ENCODE measurements around the gene INPP1.

The INPP1 gene

DNA sequence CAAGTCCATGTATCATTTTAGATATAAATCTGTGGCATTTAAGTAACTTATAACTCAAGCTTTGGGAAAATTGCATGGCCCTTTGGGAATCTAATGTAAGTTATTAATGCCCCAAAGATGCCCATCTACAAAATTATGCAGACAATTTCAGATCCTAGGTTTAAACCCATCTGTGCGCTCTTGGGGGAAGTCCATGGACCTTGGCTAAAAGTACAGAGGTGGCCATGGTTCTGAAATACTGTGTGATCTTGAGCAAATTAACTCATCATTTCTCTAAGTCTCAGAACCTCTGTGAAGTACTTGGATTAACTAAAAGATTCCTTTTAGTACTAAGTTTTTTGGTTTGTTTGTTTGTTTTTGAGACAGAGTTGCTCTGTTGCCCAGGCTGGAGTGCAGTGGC lies 19.5 kb downstream of the INPP1 start:
- DNase-seq (ENCODE audit: low read depth), result no peak

DNA sequence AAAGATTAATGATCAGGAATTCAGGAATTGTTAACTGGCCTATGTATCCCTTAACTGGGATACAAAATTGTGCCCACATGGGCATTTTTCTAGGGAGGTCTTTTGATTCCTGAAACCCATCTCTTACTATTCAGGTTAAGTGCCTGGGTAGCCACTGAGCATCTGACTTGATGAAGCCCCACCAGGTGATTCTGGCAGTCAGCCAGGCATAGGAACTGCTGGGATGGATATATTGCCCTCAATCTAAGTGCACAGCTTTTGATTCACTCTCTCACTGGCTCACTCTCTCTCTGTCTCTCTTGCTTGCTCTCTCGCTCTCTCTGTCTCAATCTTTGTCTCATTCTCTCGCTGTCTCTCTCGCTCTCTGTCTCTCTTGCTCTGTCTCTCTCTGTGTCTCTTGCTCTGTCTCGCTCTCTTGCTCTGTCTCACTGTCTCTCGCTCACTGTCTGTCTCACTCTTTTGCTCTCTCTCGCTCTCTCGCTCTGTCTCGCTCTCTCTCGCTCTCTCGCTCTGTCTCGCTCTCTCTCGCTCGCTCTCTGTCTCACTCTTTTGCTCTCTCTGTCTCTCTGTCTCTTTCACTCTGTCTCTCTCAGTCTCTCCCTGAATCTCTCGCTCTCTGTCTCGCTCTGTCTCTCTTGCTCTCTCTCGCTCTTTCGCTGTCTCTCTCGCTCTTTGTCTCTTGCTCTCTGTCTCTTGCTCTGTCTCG lies 22.3 kb downstream of the INPP1 start:
- DNase-seq (ENCODE audit: low read depth), result no peak

DNA sequence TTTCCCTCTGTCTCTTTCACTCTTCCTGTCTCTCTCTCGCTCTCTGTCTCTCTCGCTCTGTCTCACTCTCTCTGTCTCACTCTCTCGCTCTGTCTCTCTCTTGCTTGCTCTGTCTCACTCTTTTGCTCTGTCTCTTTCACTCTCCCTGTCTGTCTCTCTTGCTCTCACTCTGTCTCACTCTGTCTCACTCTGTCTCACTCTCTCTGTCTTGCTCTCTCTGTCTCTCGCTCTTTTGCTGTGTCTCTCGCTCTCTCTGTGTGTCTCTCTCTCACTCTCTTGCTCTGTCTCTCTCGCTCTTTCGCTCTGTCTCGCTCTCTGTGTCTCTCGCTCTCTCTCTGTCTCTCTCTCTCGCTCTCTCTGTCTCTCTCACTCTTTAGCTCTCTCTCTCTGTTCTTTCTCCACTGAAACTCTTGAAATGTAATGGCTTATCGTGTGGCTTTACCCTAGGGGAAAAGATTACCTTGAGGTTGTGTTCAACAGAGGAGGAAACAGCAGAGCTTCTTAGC lies 22.9 kb downstream of the INPP1 start:
- DNase-seq (ENCODE audit: low read depth), result no peak

DNA sequence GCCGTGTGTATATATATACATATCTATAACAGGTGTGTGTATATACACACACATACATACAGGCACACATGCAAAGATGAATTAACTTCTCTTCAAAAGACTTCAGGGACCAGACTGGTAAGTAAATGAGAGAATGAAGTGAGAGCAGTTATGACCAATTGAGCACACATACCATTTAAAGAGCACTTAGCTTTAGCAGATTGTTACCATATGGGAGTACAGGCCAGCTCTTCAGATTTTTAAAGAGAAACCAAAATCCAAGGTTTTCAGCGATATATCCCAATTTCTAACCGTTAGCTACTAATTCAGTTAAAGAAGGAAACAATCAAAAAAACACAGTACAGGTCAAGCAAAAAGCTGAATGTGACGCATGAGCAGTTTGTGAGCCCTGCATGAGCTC lies 23.7 kb downstream of the INPP1 start:
- DNase-seq (ENCODE audit: low read depth), result no peak

DNA sequence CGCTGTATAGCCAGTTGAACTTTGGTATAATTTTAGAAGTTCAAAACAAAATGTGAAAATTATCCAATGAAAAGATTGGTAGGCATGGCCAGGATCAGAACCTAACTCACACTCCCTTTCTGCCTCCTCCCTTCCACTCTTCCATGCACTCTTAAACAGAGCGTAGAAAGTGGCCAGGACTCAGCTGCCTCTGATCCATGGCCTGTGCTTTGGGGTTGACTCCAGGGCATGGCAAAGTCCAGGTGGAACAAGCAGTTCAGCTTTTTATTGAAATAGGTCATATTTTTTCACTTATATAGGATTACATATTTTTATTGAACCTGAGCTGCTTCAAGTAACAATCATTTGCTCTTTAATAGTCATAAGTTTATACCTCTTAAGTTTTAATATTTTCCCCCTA lies 26.2 kb downstream of the INPP1 start:
- no peak for DNase-seq (ENCODE audit: low read depth)

DNA sequence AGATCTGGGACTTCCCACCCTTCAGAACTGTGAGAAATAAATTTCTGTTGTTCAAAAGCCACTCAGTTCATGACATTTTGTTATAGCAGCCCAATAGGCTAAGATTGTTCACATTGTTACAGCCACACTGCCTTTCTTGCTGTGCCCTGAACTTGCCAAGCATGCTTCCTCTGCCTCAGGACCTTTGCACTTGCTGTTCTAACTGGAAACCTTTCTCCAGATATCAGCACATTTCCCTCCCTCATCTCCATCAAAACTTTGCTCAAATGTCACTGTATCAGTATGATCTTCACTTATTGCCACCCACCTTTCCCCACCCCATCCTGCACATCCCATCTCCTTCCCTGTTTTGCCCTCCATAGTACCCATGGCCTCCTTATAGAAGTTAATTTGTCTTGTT lies 32.7 kb downstream of the INPP1 start:
- DNase-seq (ENCODE audit: low read depth), result no peak

DNA sequence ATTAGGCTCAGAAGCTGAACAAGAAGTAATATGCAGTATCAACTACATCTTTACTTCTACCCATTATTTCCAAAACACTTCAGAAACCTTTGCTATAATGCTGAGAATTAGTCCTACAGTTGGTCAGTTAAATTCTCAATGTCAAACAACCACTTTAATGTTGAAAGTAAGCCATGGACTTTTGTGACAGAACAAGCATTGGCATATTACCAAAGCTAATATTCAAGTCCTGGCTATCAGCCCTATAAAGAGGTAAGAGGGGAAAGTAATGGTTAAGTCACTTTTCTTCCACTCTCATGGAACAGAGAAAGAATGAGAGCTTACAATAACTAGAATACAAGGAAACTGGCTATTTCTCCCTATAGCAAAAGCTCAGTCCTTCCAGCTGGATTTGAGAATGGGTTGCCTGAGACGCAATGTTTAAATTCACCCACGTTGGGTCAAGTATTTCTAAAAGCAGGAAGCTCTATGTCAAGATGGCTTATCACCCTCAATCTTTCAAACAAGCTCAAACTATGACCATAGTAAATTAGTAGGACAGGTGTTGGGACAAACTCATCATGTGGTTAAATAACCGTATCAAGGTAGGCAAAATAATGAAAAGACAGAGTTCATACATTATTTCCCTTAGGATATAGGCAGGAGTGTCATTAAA lies 33.3 kb downstream of the INPP1 start:
- DNase-seq (ENCODE audit: low read depth), result no peak

DNA sequence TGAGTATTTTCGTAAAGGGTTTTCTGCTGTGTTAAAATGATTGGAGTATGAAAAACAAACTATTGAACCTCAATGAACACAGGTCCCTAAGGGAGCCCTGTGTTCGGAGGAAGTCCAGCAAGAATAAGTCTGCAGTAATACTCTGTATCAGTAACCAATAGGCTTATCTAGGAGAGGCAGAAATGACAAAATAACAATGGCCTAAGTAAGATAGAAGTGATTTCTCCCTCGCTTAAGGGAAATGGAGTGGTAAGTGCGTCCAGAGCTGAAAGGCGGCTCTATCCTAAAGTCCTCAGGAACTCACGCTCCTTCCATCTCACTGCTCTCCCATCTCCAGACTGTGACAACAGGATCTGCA lies 35.5 kb downstream of the INPP1 start:
- no peak for DNase-seq (ENCODE audit: low read depth)

DNA sequence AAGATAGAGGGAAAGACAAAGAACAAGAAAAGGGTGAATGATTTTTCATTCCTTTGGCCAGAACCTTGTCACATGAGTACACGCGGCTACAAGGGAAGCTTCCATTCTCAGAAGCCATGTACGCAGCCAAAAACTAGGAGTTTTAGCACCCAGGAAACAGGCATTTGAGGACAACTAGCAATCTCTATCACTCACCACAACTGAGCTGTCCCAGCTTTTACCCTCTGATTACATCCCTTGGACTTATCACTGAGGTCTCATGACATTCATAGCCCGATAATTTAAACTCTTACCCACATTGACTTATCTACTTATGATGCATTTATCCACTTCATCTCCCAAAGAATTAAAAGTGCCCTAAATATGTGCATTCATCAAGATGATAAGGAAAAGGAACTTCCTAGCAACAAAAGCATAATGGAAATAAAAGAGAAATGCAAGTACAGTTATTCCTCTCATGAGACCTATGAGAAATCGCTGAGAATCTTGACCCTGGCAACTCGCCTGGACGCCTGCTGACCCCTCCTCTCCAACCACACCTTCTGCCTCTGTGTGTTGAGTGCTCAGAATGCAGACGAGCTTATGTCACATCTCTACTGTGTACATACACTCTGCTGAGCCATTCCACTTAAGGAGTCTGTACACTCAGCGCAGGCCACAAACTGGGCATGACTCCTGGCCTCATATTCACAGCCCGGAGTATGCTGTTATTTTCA lies 36.0 kb downstream of the INPP1 start:
- DNase-seq (ENCODE audit: low read depth), result no peak

DNA sequence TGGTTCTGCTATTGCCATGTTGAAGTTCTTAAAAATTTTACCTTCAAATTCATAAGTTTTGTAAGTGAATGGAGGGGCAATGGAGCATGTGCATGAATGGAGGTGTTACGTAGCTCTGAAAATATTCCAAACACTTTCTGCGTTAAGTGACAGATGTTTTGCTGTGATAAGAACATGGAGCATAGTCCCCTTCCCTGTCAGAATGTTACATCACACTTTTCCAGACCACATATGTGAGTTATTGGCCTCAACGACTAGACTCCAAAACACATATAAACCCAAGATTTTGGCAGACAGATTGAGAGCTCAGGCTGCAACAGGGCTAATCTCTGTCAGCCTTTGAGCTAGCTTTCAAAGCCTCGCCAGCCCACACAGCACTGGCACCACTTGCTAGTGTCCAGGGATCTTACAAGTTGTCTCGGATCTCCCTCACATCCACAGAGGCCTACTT lies 37.6 kb downstream of the INPP1 start:
- DNase-seq (ENCODE audit: low read depth), result no peak

DNA sequence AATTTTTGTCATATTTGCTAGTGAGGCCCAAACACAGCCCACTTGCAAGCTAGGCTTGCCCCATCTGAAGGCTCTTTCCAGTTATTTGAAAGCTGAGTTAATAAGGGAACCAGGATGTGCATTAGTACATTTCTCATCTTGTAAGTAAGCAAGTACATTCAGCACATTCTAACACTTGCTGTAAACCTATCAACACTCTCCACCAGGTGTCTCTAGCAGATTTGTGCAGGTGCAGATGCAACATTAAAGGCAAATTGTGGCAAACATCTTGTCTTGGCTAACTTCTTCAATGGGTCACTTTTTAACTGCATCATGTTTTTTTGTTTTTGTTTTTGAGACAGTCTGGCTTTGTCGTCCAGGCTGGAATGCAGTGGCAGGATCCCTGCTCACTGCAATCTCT lies 39.5 kb downstream of the INPP1 start:
- peak; percentile 16 for DNase-seq (ENCODE audit: low read depth)

DNA sequence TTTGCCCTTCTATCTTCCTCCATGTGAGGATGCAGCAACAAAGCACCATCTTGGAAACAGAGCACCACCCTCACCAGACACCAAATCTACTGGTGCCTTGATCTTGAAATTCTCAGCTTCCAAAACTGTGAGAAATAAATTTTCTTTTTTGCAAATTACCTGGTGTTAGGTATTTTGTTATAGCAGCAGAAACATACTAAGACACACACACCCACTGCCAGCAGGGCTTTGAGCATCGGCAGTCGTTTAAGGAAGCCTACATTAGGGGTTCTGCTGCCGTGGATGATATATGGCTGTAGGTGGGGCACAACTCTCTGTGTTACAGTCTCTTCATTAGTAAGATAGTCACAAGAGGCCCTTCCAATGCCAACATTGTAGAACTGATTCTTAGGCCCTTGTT lies 44.0 kb downstream of the INPP1 start:
- no peak for DNase-seq (ENCODE audit: low read depth)

DNA sequence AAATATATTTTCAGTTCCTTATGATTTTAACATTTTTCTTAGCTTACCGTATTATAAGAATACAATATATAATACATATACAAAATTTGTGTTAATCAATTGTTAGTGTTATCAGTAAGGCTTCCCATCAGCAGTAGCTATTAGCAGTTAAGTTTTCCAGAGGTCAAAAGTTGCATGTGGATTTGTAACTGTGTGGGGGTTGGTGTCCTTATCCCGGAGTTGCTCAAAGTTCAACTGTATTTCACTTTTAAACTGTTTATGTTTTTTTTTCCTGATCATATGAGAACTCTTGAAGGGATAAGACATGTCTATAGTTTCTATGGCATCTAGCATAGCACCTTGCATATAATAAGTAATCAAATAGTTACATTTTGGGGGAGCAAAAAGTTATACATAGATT lies 52.9 kb downstream of the INPP1 start:
- no peak for DNase-seq (ENCODE audit: low read depth)

DNA sequence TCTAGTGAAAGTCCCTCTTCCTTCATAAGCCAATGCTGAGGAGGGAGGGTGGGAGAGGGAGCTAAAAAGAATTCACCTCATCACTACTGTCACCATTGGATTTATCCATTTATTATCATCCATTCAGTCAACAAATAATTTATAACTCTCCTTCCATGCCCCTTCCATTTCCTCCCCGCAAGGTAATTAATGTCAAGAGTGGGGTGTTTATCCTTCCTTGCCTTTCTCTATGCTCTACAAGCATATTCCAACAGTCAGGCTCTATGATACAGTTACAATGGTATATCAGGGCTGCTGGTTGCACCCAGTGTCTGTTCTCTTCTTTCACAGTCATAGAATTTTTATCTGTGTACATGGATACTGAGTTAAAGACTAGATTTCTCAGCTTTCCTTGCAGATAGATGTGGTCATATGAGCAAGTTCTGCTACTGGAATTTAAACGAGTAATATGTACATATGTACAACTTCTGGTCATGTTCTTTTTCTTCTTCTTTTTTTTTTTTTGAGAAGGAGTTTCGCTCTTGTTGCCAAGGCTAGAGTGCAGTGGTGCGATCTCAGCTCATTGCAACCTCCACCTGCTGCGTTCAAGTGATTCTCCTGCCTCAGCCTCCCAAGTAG lies 59.7 kb downstream of the INPP1 start:
- DNase-seq (ENCODE audit: low read depth), result no peak

DNA sequence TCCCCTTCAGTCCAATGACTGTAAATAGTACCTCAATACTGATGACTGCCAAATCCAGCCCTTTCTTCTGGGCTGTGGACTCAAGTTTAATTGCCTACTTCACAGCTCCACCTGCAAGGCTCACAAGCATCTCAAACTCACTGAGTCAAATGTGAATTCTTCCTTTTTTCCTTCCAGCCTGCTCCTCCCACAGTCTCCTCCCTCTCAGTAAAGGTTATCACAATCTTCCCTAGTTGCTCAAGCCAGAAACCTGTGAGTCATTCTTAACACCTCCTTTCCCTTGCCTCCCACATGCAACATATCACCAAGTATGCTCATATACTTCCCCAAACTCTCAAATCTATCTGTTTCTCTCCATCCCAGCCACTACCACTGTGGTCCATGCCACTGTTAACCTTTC lies 61.1 kb downstream of the INPP1 start:
- DNase-seq (ENCODE audit: low read depth), result peak; percentile 33

DNA sequence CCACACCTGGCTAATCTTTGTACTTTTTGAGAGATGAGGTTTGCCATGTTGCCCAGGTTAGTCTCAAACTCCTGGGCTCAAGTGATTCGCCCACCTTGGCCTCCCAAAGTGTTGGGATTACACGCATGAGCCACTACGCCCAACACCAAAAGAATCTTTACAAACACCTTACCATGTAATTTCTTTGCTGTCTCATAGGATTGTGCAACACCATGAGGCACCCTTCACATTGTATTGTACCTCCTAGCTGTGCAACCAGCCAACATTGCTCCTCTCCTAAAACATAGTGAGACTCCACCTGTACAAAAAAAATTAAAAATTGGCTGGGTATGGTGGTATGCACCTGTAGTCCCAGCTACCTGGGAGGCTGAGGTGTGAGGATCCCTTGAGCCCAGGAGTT lies 61.7 kb downstream of the INPP1 start:
- no peak for DNase-seq (ENCODE audit: low read depth)

DNA sequence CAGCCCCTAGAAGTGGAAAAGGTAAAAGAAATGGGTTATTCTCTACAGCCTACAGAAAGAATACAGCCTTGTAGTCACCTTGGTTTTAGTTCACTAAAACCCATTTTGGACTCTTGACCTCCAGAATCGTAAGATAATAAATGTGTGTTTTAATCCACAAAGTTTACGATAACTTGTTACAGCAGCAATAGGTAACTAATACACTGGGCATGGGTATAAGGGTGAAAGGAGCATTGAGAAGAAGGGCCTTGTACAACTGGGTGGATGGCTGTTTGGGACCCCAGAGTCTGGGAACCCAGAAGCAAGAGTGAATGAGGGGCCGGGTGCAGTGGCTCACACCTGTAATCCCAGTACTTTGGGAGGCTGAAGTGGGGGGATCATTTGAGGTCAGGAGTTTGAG lies 62.6 kb downstream of the INPP1 start:
- no peak for DNase-seq (ENCODE audit: low read depth)

DNA sequence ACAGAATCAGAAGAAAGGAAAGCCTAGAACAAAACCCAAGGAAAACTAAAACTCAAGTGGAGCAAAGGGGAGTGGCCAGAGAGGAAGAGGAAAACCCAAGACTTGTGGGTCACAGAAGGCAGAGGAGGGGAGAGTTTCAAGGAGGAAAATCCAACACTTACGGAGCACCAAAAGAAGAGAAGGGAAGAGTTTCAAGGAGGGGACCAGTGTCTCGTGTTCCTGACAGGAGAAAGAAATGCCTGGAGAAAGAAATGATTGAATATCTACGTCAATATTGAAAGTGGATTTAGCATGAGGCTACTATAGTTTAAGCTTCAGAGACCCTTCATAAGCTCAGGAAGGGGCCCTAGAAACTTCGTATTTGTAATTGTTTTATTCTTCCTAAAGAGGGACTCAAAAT lies 63.4 kb downstream of the INPP1 start:
- DNase-seq (ENCODE audit: low read depth), result no peak

DNA sequence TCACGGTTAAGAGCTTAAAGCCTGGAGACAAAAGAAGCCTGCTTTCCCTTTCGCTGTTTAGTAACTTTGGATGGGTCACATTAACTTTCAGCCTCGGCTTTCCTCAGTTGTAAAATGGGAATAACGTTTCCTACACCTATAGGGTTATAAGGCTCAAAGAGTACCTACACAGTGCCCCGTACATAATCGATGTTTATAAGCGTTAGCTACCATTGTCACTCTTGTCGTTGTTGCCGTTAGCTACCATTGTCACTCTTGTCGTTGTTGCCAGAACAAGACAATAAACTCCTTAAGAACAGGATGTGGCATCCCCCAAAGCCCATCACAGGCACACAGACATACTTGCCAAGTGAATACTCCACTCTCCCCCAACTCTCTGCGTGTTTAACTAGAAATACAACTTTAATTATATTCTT lies 63.9 kb downstream of the INPP1 start:
- no peak for DNase-seq (ENCODE audit: low read depth)

DNA sequence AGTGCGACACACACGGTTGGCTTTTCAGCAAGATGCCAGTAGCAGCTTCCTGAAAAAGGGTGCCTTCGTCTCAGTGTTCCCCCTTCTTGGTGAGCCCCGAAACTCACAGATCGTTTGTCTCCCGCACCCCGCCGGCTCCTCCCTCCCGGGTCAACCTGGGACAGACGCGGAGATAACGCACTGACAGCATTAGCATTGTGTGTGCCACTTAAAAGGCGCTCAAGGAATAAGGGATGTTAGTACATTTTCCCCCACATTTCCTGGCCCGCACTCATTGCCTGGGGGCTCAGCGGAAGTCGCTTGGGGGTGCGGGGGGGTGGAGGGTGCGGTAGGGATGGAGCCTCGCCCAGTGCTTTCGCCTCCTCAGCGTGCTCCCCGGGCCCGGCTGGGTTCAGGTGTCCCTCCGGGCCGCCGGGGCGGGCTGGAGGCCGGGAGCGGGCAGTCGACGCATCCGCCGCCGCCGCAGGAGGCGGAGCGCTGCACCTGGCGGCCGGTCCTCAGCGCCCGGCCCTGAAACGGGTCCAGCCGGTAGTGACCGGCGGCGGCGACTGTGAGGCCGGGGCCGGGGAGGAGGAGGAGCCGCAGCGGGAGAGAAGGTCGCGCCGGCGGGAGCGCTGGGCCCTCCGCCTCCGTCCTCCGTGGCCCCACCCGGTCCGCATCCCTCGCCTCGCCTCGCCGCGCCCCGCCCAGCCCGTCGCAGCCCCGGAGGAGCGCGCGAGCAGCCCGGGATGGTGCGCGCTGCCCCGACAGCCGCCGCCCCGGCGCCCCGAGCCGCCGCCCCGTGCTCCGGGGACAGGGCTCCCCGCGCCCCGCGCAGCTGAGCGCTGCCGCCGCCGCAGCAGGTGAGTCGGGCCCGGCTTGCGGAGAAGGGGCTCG lies 64.5 kb downstream of the INPP1 start, which contains the start of gene MFSD6:
TSS of gene MFSD6 (plus strand) at position 694 of the 876 bp plus-strand sequence. CDS start 27,675 bp downstream, outside the sequence.
- peak; percentile 41 for DNase-seq (ENCODE audit: low read depth)

DNA sequence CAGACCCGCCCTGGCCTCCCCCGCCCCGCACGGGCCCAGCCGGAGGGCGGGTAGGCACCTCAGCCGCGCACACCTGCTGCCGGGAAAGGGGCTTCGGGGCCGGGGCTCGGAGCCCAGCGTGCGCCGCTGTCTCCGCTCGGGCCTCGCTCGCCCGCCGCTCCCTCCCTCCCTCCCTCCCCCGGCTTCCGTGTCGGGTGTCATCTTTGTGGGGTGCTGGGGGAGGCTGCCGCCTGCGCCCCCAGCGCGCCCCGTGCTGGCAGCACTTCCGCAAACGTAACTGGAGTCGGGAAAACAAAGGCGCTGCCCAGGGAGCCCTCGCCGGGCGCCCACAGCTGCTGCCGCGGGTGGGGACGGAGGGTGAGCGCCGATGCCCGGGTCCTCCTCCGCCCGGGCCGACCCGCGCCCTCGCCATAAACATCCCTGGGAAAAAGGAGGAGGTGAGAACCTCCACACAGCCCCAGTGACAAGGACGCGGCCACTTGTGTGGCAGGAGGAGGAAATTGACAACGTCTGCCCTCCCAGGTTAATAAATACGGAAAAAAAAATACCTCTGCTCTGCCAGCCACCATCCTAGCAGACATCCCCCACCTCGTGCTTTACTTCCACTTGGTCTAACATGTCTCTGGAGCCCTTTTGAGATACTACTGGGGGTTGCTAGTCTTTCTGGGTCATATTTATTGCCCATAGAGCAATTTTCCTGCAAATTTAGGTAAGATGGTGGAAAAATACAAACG lies 65.3 kb downstream of the INPP1 start:
- DNase-seq (ENCODE audit: low read depth), result peak; percentile 55
